Activated T-cell treated with anti-CD3 and anti-CD28 coated beads, Interleukin-2, amount 50 U/mL, for 4 hours (primary cell): ENCODE results near the gene PAPOLB. TPM values are rescaled to one million over a fixed set of nuclear protein-coding genes. Genes with fewer than 3 reads are reported as not detected.

ENCODE experiments used
- ATAC-seq, 2 donors: fragments of 200-7000 bp; cut with Tn5 transposase; one replicate each; pipeline ENCODE4 v1.10.0; 2021
- DNase-seq: peaks from one replicate; pipeline ENCODE4 v3.0.0-alpha.2; 2020
- H3K27me3 Mint-ChIP-seq: one replicate; pipeline ENCODE4 v1.8.0; 2021; ENCODE audit warnings: low read depth, mixed read lengths
- H3K36me3 Mint-ChIP-seq: one replicate; pipeline ENCODE4 v1.8.0; 2022; ENCODE audit warnings: mixed read lengths; ENCODE audit not compliant: insufficient read depth
- H3K4me1 Mint-ChIP-seq: one replicate; pipeline ENCODE4 v1.8.0; 2021; ENCODE audit warnings: low read depth, mixed read lengths
- H3K4me3 Mint-ChIP-seq: one replicate; pipeline ENCODE4 v1.8.0; 2021; ENCODE audit warnings: mild to moderate bottlenecking, moderate library complexity, mixed read lengths
- H3K9me3 Mint-ChIP-seq: one replicate; pipeline ENCODE4 v1.8.0; 2021; ENCODE audit warnings: mixed read lengths
- total RNA-seq, 3 donors: library from RNA; stranded (reverse); gene quantifications; one replicate each; pipeline ENCODE4 v1.2.1, GENCODE V29; 2021

PAPOLB gene
- total RNA-seq, 3 donors from 2014 or later = 0.05 TPM; not detected in 2

DNA sequence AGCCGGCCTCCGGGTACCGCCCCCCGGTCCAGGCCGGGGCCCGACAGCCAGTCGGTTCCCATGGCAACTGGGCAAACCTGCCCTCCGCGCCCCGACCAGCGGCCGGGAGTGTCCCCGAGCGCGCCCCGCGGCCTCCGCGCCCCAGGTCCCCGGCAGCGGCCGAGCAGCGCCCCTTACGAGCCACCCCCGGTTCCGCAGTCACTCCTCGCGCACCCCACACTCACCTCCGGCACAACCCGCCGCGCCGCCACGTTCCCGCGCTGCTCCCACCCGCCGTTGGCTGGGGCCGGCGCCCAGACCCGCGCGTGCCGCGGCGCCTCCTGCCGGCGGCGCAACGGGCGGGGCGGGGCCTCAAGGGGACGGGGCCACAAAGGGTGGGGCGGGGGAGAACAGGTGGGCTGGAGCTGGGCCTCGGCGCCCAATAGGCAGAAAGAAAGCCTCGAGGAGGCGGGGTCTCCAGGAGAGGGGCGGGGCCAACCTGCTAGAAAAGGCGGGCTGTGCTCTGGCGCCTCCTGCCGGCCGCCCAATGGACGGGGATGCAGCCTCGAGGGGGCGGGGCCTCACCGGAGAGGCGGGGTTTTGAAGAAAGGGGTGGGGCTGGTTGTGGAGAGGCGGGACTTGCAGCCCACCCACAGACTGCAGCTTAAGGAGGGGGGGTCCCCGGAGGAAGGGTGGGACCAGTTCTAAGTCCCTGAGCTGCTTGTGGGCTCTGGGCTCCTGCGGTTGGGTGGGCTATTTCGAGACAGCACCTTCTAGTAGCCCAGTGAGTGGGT lies 21.7 kb upstream of the PAPOLB start, which contains the start of gene RADIL:
Gene RADIL, minus strand, starts transcription at position 345 of the 773 bp plus-strand sequence. CDS start 5,577 bp downstream, outside the sequence.
- H3K9me3 Mint-ChIP-seq = no peaks in the 10 kb centered on the region
- peaks cover 12% of the 10 kb centered on the region for H3K4me1 Mint-ChIP-seq
- no peaks in the 10 kb centered on the region for H3K36me3 Mint-ChIP-seq
- ATAC-seq (peak; percentile 97), DNase-seq (peak; percentile 81)
- peaks cover 38% of the 10 kb centered on the region for H3K27me3 Mint-ChIP-seq
- H3K4me3 Mint-ChIP-seq = peak within 1 kb of the TSS; percentile 65

DNA sequence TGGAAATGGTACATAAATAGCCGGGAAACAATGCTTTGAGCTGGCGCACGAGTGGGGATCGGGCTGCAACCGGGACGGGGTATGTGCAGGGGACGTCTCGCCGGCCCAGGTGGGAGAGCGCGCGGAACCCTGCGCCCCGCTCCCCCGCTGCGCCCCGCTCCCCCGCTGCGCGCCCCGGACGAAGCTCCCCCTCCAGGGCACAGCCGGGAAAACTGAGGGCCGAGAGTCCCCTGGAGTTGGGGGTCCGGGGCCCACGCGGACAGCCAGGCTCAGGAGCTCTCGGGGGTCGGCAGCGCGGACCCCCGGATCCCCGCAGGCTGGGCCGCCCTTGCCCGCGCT lies 21.2 kb upstream of the PAPOLB start:
- Mint-ChIP-seq H3K4me1 (peaks cover 12% of the 10 kb centered on the region), H3K4me3 (peak overlapping the region; percentile 65), H3K36me3 (no peaks in the 10 kb centered on the region), H3K27me3 (peaks cover 38% of the 10 kb centered on the region), H3K9me3 (no peaks in the 10 kb centered on the region)
- DNase-seq = no peak
- peak; percentile 7 to 15 for ATAC-seq

DNA sequence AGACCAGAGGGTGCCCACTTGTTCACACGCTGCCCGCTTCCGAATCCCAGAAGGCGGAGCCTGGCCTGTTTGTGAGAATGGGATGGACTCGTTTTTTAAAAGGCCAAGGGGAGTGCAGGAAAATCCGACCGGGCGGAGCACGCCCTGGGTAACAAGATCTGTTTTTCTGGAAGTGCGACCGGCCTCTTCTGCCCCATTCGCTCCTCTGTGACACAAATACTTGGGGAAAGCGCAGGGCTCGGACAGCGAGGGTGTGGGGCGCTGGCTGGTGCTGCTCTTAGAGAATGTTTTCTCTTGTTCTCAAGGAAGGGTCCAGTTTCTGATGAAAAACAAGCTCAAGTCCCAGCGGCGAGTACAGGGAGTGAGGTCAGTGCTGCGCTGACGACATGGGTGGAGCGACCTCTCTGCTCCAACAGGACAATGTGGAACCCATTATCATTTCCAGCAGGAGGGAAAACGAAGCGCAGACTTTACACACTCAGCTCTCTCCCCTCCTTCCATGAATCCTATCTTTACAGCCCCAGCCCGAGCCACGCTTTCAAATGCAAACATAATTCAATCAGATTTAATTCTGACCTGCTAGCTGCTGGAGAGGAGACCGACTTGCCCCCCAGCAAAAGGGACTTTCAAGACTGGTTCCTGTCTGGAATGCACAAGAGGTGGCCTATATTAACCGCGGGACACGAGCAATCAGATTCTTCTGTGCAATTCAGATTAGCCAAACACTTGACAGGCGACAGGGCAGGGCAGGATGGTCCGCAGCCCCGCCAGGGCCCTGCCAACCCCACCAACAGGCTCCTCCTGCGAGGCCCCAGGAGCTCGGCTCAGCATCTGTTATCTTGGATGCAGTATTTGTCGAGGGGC lies 20.6 kb upstream of the PAPOLB start:
- Mint-ChIP-seq H3K27me3 (peaks cover 36% of the 10 kb centered on the region), H3K9me3 (no peaks in the 10 kb centered on the region), H3K4me3 (peak overlapping the region; percentile 65), H3K4me1 (peaks cover 12% of the 10 kb centered on the region), H3K36me3 (no peaks in the 10 kb centered on the region)
- DNase-seq (no peak), ATAC-seq (peak in 1 of 2 donors; percentile 5)

DNA sequence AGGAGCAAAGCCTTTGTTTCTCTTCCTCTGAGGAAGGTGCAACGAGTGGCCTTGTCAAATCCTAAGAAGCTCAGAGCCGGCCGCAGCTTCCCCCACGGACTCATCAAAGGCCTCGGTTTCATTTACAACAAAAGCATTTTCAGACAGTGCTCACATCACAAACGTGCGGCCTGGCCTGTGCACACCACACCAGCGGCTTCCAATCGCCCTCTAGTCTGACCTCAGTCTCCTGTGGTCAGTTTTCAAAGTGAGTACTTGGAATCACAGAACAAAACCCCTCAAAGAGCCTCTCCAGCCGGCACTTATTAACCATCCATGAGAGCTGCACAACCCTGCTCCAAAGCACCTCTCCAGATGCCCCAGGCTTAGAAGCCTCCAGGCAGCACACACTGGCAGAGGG lies 18.4 kb upstream of the PAPOLB start:
- no peak for ATAC-seq
- Mint-ChIP-seq H3K27me3 (peaks cover 27% of the 10 kb centered on the region), H3K4me1 (peaks cover 12% of the 10 kb centered on the region), H3K9me3 (no peaks in the 10 kb centered on the region), H3K36me3 (no peaks in the 10 kb centered on the region), H3K4me3 (no peak overlapping the region)
- no peak for DNase-seq

DNA sequence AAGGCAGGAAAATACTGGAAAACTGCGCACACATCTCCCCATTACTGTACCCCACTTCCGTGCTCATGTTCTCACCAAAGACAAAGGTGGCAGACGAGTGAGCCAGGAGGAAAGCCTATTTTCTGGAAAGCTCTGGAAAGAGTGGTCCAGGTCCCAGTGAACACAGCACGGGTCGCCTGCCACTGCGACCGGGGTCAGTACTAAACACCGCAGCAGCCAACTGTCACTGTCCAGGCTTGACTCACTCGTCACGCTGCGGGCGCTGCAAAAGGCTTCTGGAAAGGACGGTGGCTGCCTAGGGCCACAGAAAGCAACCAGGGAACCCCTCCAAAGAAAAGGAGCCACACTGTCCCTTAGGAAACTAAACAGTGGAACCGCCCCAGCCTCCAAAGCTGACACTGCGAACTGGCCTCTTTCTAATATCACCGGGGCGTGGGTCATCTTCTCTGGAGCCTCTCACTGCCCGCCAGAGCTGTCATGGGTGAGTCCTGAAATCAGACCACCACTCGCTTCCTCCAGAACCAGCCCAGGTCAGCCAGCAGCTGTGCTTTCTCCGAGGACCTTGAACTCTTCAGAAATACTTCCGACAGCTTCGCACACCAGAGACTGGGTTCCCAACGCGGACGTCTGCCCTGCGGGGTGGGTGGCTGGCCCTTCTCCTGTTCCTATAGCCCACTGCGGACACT lies 17.7 kb upstream of the PAPOLB start:
- Mint-ChIP-seq H3K9me3 (no peaks in the 10 kb centered on the region), H3K36me3 (no peaks in the 10 kb centered on the region), H3K4me3 (no peak overlapping the region), H3K27me3 (peaks cover 26% of the 10 kb centered on the region), H3K4me1 (peaks cover 12% of the 10 kb centered on the region)
- DNase-seq = no peak
- ATAC-seq = no peak

DNA sequence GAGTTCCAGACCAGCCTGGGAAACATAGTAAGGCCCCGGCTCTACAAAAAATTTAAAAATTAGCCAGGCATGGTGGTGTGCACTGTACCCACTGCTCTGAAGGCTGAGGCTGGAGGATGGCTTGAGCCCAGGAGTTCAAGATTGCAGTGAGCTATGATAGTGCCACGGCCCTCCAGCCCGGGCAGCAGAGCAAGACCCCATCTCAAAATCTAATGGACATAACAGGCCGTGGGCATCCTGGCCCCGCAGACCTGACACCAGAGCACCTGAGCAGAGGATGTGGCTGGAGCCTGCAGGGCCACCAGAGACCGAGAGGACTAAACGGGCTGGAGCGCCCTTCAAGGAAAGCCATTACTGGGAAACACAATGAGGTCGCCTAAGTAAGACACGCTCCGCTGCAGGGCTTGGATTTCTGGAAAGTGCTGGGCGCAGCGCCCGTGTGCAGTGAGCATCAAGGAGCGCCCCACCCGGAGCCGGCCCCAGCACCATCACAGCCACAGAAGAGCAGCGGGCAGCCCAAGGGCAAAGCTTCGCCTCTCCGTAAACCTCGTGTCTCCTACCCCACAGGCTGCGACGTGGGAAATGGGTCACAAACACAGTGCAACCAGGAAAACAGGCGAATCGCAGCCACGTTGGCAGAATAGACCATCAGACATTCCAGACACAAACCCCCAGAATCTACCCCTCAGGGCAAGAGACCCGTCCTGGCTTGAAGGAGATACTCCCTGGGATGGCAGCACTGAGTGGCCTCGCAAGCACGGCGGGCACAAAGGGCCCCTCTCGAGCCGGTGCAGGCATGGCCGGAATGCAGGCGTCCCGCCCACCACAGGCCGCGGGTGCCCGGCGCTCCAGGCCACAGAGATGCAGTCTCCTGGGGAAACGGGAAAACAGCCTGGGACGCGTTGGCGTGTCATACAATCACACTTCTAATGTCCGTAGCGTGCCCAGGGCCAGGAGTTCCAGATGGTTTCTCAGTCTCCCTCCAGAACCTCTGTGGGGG lies 16.8 kb upstream of the PAPOLB start:
- no peaks in the 10 kb centered on the region for H3K9me3 Mint-ChIP-seq
- H3K4me3 Mint-ChIP-seq = no peak overlapping the region
- H3K36me3 Mint-ChIP-seq = no peaks in the 10 kb centered on the region
- peaks cover 12% of the 10 kb centered on the region for H3K4me1 Mint-ChIP-seq
- DNase-seq = no peak
- ATAC-seq = no peak
- peaks cover 19% of the 10 kb centered on the region for H3K27me3 Mint-ChIP-seq

DNA sequence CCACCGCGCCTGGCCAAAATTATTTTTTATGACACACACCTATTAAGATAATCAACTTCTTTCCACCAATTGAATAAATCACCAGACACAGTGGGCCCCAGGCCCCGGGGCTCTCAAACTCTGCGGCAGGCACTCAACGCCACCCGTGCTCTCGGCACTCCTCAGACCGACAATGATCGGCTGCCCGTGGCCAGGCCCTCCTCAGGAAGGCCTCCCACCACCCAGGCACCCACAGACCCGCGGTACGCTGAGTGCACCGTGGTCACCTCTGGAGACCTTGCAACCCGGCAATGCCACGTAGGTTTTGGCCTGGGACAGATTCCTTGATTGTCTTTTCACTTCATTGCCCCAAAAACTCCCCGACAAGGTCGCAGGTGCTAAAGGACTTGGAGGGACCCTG lies 14.8 kb upstream of the PAPOLB start:
- DNase-seq (no peak), ATAC-seq (no peak)
- Mint-ChIP-seq H3K4me1 (no peaks in the 10 kb centered on the region), H3K27me3 (peaks cover 18% of the 10 kb centered on the region), H3K9me3 (no peaks in the 10 kb centered on the region), H3K36me3 (no peaks in the 10 kb centered on the region), H3K4me3 (no peak overlapping the region)

DNA sequence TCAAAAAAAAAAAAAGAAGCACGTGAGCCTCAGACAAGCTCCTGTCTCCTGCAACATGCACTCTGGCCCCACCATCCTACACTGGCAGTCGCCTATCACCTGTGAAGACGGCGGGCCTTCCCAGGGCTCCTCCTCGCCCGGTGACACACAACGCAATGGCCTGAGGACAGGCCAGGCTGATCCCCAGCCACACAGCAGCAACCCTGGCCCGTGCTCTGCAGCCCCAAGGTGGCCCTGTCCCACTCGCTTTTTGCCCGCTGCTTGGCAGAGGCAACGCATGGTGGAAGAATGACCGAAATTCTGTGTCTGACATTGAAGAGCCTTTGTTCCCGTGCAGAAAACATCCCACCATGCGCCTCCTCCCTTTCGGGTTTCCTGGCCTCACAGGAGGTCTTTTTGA lies 13.6 kb upstream of the PAPOLB start:
- no peaks in the 10 kb centered on the region for H3K4me1 Mint-ChIP-seq

DNA sequence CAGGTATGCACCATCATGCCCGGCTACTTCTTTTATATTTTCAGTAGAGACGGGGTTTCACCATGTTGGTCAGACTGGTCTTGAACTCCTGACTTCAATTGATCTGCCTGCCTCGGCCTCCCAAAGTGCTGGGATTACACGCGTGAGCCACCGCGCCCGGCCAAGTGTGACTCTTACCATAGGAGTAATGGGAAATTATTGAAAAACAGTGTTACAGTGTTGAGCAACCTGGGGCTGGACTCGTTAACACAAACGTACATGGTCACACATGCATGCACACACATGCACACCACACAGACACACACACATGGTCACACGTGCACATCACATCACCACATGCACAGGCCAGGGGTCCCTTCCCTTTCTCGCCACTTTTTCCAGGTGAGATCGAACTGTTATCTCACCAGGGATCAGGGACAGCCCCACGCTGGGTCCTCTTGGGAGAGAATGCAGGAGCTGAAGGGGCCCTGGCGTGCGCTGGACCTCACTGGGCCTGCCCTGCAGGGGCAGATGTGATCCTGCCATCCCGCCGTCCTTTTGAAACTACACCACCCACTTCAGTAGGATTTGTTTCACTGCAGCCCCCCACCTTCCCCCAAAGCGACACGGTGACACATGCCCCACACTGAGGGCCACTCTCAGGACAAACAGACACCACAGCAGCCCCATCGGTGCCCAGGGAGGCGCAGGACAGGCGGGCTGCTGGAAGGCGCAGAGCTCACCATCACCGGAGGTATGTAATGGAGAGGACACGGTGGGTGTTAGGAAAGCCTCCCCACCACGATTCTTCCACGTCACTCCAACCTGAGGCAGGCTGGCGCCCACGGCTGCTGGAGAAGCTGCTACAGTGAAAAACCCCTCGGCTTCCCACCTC lies 11.5 kb upstream of the PAPOLB start:
- no peak for DNase-seq
- H3K4me1 Mint-ChIP-seq = no peaks in the 10 kb centered on the region
- H3K9me3 Mint-ChIP-seq = no peaks in the 10 kb centered on the region
- H3K36me3 Mint-ChIP-seq = no peaks in the 10 kb centered on the region
- ATAC-seq = no peak
- H3K27me3 Mint-ChIP-seq = peaks cover 26% of the 10 kb centered on the region
- H3K4me3 Mint-ChIP-seq = no peak overlapping the region

More for the DNA sequence above, 13.6 kb upstream of the PAPOLB start:
- H3K36me3 Mint-ChIP-seq = no peaks in the 10 kb centered on the region
- ATAC-seq (no peak), DNase-seq (no peak)
- H3K4me3 Mint-ChIP-seq = no peak overlapping the region
- no peaks in the 10 kb centered on the region for H3K9me3 Mint-ChIP-seq
- peaks cover 21% of the 10 kb centered on the region for H3K27me3 Mint-ChIP-seq

DNA sequence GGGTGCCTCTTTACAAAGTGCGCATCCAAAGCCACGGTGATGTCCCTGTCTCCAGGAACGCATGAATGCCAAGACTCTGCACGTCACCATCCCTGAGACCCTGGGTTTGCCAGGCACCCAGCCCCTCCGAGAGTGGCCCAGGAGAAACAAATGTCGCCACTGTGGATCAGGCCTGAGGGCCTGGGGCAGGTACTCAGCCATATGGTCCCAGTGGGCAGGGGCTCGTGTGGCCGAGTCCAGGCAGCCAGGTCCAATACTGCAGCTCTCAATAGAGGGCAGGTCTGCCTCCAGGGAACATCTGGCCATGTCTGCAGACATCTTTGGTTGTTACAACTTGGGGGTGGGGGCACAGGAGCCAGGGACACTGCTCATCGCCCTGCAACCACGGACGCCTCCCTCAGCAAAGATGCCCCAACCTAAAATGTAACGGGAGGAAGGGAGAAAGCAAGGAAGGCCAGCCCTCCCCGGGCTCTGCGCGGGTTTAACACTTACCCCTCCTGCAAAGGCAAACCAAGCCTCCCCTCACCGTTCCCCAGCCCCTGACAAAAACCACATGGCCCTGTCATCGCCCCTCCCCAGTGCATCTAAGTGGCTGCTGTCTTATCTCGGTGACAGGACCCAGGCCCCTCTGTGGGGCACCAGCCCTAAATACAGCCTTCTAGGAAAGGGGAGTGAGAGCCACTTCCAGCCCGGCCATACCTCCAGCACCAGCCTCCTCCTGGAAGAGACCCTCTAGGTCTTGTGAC lies 10.3 kb upstream of the PAPOLB start:
- no peaks in the 10 kb centered on the region for H3K4me1 Mint-ChIP-seq
- no peaks in the 10 kb centered on the region for H3K9me3 Mint-ChIP-seq
- no peak overlapping the region for H3K4me3 Mint-ChIP-seq
- no peaks in the 10 kb centered on the region for H3K36me3 Mint-ChIP-seq
- H3K27me3 Mint-ChIP-seq = peaks cover 28% of the 10 kb centered on the region
- DNase-seq = no peak
- no peak for ATAC-seq

DNA sequence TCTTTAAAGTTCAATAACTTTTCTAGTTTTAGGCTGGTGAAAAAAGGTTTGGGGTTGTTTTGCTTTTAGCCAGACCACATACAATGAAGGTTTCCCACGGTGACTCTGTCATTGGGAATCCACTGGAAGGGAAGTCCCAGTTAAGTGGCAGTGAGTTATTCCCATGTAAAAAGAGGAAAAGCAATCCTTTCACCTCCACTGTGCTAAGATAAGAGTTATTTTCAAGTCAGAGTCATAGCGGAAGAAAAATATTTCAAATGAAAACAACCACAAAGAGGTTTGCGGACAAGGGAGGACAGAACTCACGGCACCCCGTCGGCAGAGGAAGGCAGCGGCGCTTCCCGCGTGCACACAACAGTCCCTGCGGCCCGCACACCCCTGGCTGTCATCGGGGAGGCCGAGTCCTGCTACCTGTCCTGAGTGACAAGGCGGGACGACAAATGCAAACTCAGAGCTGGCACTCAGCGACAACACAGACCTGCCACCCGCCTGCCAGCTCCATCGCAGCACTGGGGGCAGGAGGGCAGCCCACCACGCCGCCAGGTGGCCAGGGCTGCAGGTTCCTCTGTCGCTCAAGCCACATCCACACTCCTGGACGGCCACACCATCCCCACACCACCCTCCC lies 9.3 kb upstream of the PAPOLB start:
- DNase-seq (no peak), ATAC-seq (peak in 1 of 2 donors; percentile 27)
- H3K9me3 Mint-ChIP-seq = no peaks in the 10 kb centered on the region
- H3K4me3 Mint-ChIP-seq = no peak overlapping the region
- no peaks in the 10 kb centered on the region for H3K4me1 Mint-ChIP-seq
- H3K36me3 Mint-ChIP-seq = no peaks in the 10 kb centered on the region
- H3K27me3 Mint-ChIP-seq = peaks cover 29% of the 10 kb centered on the region

DNA sequence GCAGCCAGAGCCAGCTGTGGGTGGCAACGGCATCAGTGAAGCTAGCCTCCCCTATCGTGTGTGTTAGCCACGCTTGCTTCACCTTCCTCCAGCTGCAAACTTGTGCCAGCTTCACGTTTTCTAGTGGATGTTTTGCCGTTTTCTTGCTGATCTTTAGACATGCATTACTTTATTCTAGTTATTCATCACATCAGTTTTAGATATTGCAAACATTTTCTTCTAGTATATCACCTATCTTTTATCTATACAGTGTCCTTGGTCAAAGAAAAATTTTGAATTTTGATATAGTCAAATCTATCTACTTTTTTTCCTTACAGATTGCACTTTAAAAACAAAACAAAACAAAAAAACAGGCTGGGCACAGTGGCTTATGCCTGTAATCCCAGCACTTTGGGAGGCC lies 6.7 kb upstream of the PAPOLB start:
- H3K4me1 Mint-ChIP-seq = no peaks in the 10 kb centered on the region
- DNase-seq = no peak
- no peak overlapping the region for H3K4me3 Mint-ChIP-seq
- no peak for ATAC-seq
- H3K27me3 Mint-ChIP-seq = peaks cover 51% of the 10 kb centered on the region
- no peaks in the 10 kb centered on the region for H3K36me3 Mint-ChIP-seq
- H3K9me3 Mint-ChIP-seq = no peaks in the 10 kb centered on the region
